Nephron progenitor cell (in vitro differentiated cells): ENCODE results near the gene TBC1D19.
"Not testable (repeated sequence)": the region's sequence is repeated elsewhere in the genome, so short reads cannot be mapped to it uniquely, and the experiment has no call there.

Experiments
- DNase-seq: peaks from one replicate; pipeline ENCODE4 v3.0.0; 2021
- H3K27ac Mint-ChIP-seq: 2 replicates; pipeline ENCODE4 v1.8.0; 2021; ENCODE audit warnings: mild to moderate bottlenecking, moderate library complexity, mixed read lengths
- H3K27me3 Mint-ChIP-seq: 2 replicates; pipeline ENCODE4 v1.8.0; 2021; ENCODE audit warnings: mild to moderate bottlenecking, low read depth, mixed read lengths; ENCODE audit not compliant: poor library complexity
- H3K36me3 Mint-ChIP-seq: 2 replicates; pipeline ENCODE4 v1.8.0; 2021; ENCODE audit warnings: low read depth, mixed read lengths
- H3K4me1 Mint-ChIP-seq: 2 replicates; pipeline ENCODE4 v1.8.0; 2021; ENCODE audit warnings: mixed read lengths
- H3K4me3 Mint-ChIP-seq: 2 replicates; pipeline ENCODE4 v1.8.0; 2021; ENCODE audit warnings: mild to moderate bottlenecking, moderate library complexity, mixed read lengths
- H3K9me3 Mint-ChIP-seq: 2 replicates; pipeline ENCODE4 v1.8.0; 2021; ENCODE audit warnings: mild to moderate bottlenecking, moderate library complexity, mixed read lengths
- CTCF ChIP-seq: fragments of 200-600 bp; sonication (generic); IDR thresholded peaks from 2 replicates; pipeline ENCODE4 v1.5.0; 2021; ENCODE audit warnings: antibody characterized with exemption

The TBC1D19 gene

GRCh38 chr4:26634237-26634636 lies 50.4 kb downstream of the TBC1D19 start:
- DNase-seq = no peak
- peaks cover 7% of the 10 kb centered on the region for H3K27me3 Mint-ChIP-seq
- no peak for TF ChIP-seq CTCF

GRCh38 chr4:26636458-26636857 lies 52.6 kb downstream of the TBC1D19 start:
- H3K9me3 Mint-ChIP-seq = peaks cover 15% of the 10 kb centered on the region
- H3K36me3 Mint-ChIP-seq = peaks cover 36% of the 10 kb centered on the region
- H3K27ac Mint-ChIP-seq = no peak overlapping the region
- DNase-seq = no peak
- TF ChIP-seq CTCF = no peak
- no peaks in the 10 kb centered on the region for H3K4me1 Mint-ChIP-seq
- peaks cover 7% of the 10 kb centered on the region for H3K27me3 Mint-ChIP-seq
- H3K4me3 Mint-ChIP-seq = no peak overlapping the region

More at GRCh38 chr4:26634237-26634636, 50.4 kb downstream of the TBC1D19 start:
- no peaks in the 10 kb centered on the region for H3K4me1 Mint-ChIP-seq
- peaks cover 19% of the 10 kb centered on the region for H3K36me3 Mint-ChIP-seq
- H3K4me3 Mint-ChIP-seq = no peak overlapping the region
- no peaks in the 10 kb centered on the region for H3K9me3 Mint-ChIP-seq
- no peak overlapping the region for H3K27ac Mint-ChIP-seq

- not testable (repeated sequence) for DNase-seq, H3K4me3 Mint-ChIP-seq, H3K27ac Mint-ChIP-seq, H3K4me1 Mint-ChIP-seq, H3K27me3 Mint-ChIP-seq
- peaks cover 71% of the 10 kb centered on the region for H3K36me3 Mint-ChIP-seq
- peaks cover 54% of the 10 kb centered on the region for H3K9me3 Mint-ChIP-seq
These were observed 56.8 kb downstream of the TBC1D19 start for GRCh38 chr4:26640639-26641038.

- peaks cover 79% of the 10 kb centered on the region for H3K36me3 Mint-ChIP-seq
These were observed 63.8 kb downstream of the TBC1D19 start for GRCh38 chr4:26647523-26648224.

GRCh38 chr4:26648260-26648659 lies 64.4 kb downstream of the TBC1D19 start:
- Mint-ChIP-seq H3K27me3 (no peaks in the 10 kb centered on the region), H3K36me3 (peaks cover 79% of the 10 kb centered on the region), H3K4me3 (no peak overlapping the region), H3K4me1 (no peaks in the 10 kb centered on the region), H3K27ac (no peak overlapping the region), H3K9me3 (peaks cover 59% of the 10 kb centered on the region)
- TF ChIP-seq CTCF = no peak
- no peak for DNase-seq

More at GRCh38 chr4:26647523-26648224, 63.8 kb downstream of the TBC1D19 start:
- TF ChIP-seq CTCF = no peak
- H3K4me3 Mint-ChIP-seq = no peak overlapping the region
- no peak overlapping the region for H3K27ac Mint-ChIP-seq
- no peaks in the 10 kb centered on the region for H3K27me3 Mint-ChIP-seq
- no peaks in the 10 kb centered on the region for H3K4me1 Mint-ChIP-seq
- no peak for DNase-seq
- peaks cover 59% of the 10 kb centered on the region for H3K9me3 Mint-ChIP-seq

- H3K27ac Mint-ChIP-seq = no peak overlapping the region
- H3K36me3 Mint-ChIP-seq = peaks cover 68% of the 10 kb centered on the region
- H3K9me3 Mint-ChIP-seq = peaks cover 32% of the 10 kb centered on the region
- no peaks in the 10 kb centered on the region for H3K4me1 Mint-ChIP-seq
- no peak overlapping the region for H3K4me3 Mint-ChIP-seq
- DNase-seq = no peak
- H3K27me3 Mint-ChIP-seq = no peaks in the 10 kb centered on the region
- TF ChIP-seq CTCF = no peak
These were observed 76.4 kb downstream of the TBC1D19 start for GRCh38 chr4:26660261-26660660.
